HEK293 (cell line): ENCODE results near the gene FMN1.

ENCODE experiments used
- CTCF ChIA-PET: fragments of 350-600 bp; formaldehyde crosslinking; extraction: SDS; loops from one replicate; lab custom pipeline; 2021; ENCODE audit warnings: antibody characterized with exemption; lab: Yijun Ruan, JAX
- POLR2A ChIA-PET: fragments of 300-600 bp; formaldehyde crosslinking; extraction: SDS; loops from one replicate; lab custom pipeline; 2020; ENCODE audit warnings: antibody characterized with exemption, inconsistent platforms; lab: Yijun Ruan, JAX
- H3K27ac ChIP-seq: fragments of 200-500 bp; sonication (Bioruptor generic); 2 replicates; pipeline ENCODE4 v1.5.1; 2014; ENCODE audit warnings: low read depth, low read length, control low read depth, inconsistent platforms; ENCODE audit errors: extremely low read depth
- H3K36me3 ChIP-seq, 2 experiments: fragments of 200-500 bp in 1 of 2; sonication (Bioruptor generic) in 1 of 2; 1 replicate in 1 of 2; 2 replicates in 1 of 2; pipeline ENCODE4 v1.5.1; 2014 to 2017; ENCODE audit warnings: inconsistent platforms in 2 of 2, low read length in 2 of 2; ENCODE audit not compliant: control insufficient read depth in 2 of 2, insufficient read depth in 1 of 2
- H3K4me1 ChIP-seq: fragments of 200-500 bp; sonication (Bioruptor generic); 2 replicates; pipeline ENCODE4 v1.5.1; 2014; ENCODE audit warnings: mild to moderate bottlenecking, low read length, inconsistent platforms; ENCODE audit not compliant: control insufficient read depth, insufficient read depth
- H3K4me3 ChIP-seq: 2 replicates; pipeline ENCODE4 v1.5.1; 2011; ENCODE audit warnings: low read depth, mild to moderate bottlenecking, control low read depth, low read length, moderate library complexity
- H3K9me3 ChIP-seq: fragments of 200-500 bp; sonication (Bioruptor generic); 2 replicates; pipeline ENCODE4 v1.5.1; 2014; ENCODE audit warnings: low read depth, low read length, inconsistent platforms; ENCODE audit not compliant: control insufficient read depth, insufficient read depth
- FEZF1 ChIP-seq: fragments of 450-650 bp; formaldehyde crosslinking; IDR thresholded peaks from 2 replicates; pipeline ENCODE4 v1.5.1; 2016; ENCODE audit warnings: missing biosample characterization, missing genetic modification characterization
- GLIS1 ChIP-seq: fragments of 450-650 bp; formaldehyde crosslinking; IDR thresholded peaks from 2 replicates; pipeline ENCODE4 v1.5.1; 2016; ENCODE audit warnings: missing biosample characterization, missing genetic modification characterization
- HIC1 ChIP-seq: fragments of 450-650 bp; formaldehyde crosslinking; IDR thresholded peaks from 2 replicates; pipeline ENCODE4 v1.5.1; 2016; ENCODE audit warnings: missing biosample characterization, missing genetic modification characterization
- IKZF3 ChIP-seq: fragments of 450-650 bp; IDR thresholded peaks from 2 replicates; pipeline ENCODE4 v1.5.0; 2018; ENCODE audit warnings: missing biosample characterization, mild to moderate bottlenecking, missing genetic modification characterization, moderate library complexity
- MEIS1 ChIP-seq: sonication (generic); formaldehyde crosslinking; IDR thresholded peaks from 2 replicates; pipeline ENCODE4 v1.8.1; 2022; ENCODE audit warnings: missing genetic modification reagents, mild to moderate bottlenecking, borderline replicate concordance
- OVOL3 ChIP-seq: fragments of 450-650 bp; formaldehyde crosslinking; IDR thresholded peaks from 2 replicates; pipeline ENCODE4 v1.5.1; 2016; ENCODE audit warnings: missing biosample characterization, missing genetic modification characterization
- ZFP37 ChIP-seq: fragments of 450-650 bp; formaldehyde crosslinking; IDR thresholded peaks from 2 replicates; pipeline ENCODE4 v1.5.1; 2016; ENCODE audit warnings: missing biosample characterization, missing genetic modification characterization
- ZFP41 ChIP-seq: fragments of 450-650 bp; formaldehyde crosslinking; IDR thresholded peaks from 2 replicates; pipeline ENCODE4 v1.5.1; 2016; ENCODE audit warnings: missing biosample characterization, missing genetic modification characterization, borderline replicate concordance
- ZNF341 ChIP-seq: fragments of 450-650 bp; formaldehyde crosslinking; IDR thresholded peaks from 2 replicates; pipeline ENCODE4; 2016; ENCODE audit warnings: low read depth, missing biosample characterization, missing genetic modification characterization
- ZNF37A ChIP-seq: fragments of 450-650 bp; IDR thresholded peaks from 2 replicates; pipeline ENCODE4 v1.5.1; 2018; ENCODE audit warnings: missing biosample characterization, missing genetic modification characterization
- ZNF510 ChIP-seq: fragments of 450-650 bp; formaldehyde crosslinking; IDR thresholded peaks from 2 replicates; pipeline ENCODE4 v1.5.1; 2018; ENCODE audit warnings: mild to moderate bottlenecking, missing genetic modification characterization, missing biosample characterization; ENCODE audit not compliant: insufficient replicate concordance
- ZNF580 ChIP-seq: fragments of 450-650 bp; formaldehyde crosslinking; IDR thresholded peaks from 2 replicates; pipeline ENCODE4 v1.5.1; 2016; ENCODE audit warnings: missing biosample characterization, missing genetic modification characterization
- ZNF621 ChIP-seq: fragments of 450-650 bp; formaldehyde crosslinking; IDR thresholded peaks from 2 replicates; pipeline ENCODE4 v1.5.1; 2017; ENCODE audit warnings: missing biosample characterization, missing genetic modification characterization
- ZNF624 ChIP-seq: fragments of 450-650 bp; formaldehyde crosslinking; IDR thresholded peaks from 2 replicates; pipeline ENCODE4 v1.5.1; 2017; ENCODE audit warnings: missing biosample characterization, missing genetic modification characterization
- ZNF629 ChIP-seq: fragments of 450-650 bp; formaldehyde crosslinking; IDR thresholded peaks from 2 replicates; pipeline ENCODE4 v1.5.1; 2017; ENCODE audit warnings: missing biosample characterization, missing genetic modification characterization
- ZSCAN23 ChIP-seq: fragments of 450-650 bp; formaldehyde crosslinking; IDR thresholded peaks from 2 replicates; pipeline ENCODE4 v1.5.1; 2016; ENCODE audit warnings: missing biosample characterization, missing genetic modification characterization
- TF ChIP-seq, protein P1 (sequence below): fragments of 450-650 bp; formaldehyde crosslinking; IDR thresholded peaks from 2 replicates; pipeline ENCODE4 v1.5.1; 2016; ENCODE audit warnings: missing biosample characterization, missing genetic modification characterization

Gene FMN1

DNA sequence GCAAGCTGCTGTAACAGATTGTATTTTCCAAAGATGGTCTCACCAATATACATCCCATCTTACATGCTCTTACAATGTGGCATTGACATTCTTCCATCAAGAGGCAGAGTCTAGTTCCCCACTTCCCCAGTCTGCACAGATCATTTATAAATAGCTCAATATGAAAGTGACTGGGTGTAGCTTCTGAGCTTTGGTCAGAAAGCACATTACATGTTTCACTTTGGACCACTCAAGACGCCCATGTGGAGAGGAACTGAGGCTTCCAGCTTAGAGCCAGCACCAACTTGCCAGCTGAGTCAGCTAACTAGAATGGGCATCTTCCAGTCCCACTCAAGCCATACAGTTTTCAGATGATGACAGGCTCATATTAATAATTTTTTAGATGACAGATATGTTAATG is 431.2 kb downstream of the FMN1 start:
- CTCF ChIA-PET, result no interaction called here
- TF ChIP-seq FEZF1 (tag by site-specific recombination), result no peak
- POLR2A ChIA-PET, result no interaction called here

GRCh38 chr15:32757426-32757825 is 437.1 kb downstream of the FMN1 start:
- Histone ChIP-seq H3K27ac (no peak overlapping the region), H3K9me3 (no peaks in the 10 kb centered on the region), H3K36me3 (no peaks in the 10 kb centered on the region), H3K4me1 (no peaks in the 10 kb centered on the region), H3K4me3 (no peak overlapping the region)
- ChIA-PET POLR2A (no interaction called here), CTCF (no interaction called here)
- no peak for TF ChIP-seq ZNF624 (tag by site-specific recombination)
- no peak for TF ChIP-seq ZNF621 (tag by site-specific recombination)
- TF ChIP-seq MEIS1 (CRISPR knock-in tag), result no peak
- TF ChIP-seq HIC1, result no peak
- no peak for TF ChIP-seq ZNF341 (tag by site-specific recombination)
- no peak for TF ChIP-seq OVOL3 (tag by site-specific recombination)

More for the DNA sequence above, 431.2 kb downstream of the FMN1 start:
- no peaks in the 10 kb centered on the region for H3K9me3 ChIP-seq
- no peak overlapping the region for H3K4me3 ChIP-seq
- no peaks in the 10 kb centered on the region for H3K4me1 ChIP-seq
- no peaks in the 10 kb centered on the region for H3K36me3 ChIP-seq
- H3K27ac ChIP-seq, result no peak overlapping the region

DNA sequence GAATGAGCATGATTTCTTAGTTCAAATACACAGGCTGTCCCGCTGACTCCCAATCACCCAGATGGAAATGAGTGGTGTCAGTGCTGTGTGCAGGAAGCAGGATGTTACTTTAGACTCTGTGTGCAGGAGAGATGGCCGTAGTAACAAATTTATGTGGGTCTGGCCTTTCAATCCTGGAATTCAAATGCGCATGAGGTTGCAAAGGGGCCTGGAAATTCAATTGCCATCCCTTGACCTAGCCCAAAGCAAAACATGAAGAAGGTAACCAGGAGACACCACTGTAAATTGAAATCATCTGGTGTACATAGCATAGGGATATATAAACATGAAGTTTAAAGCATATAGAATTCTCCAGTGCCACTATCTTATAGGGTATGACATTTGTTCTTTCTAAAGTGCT is 443.5 kb downstream of the FMN1 start:
- Histone ChIP-seq H3K27ac (no peak overlapping the region), H3K9me3 (no peaks in the 10 kb centered on the region), H3K4me1 (no peaks in the 10 kb centered on the region), H3K4me3 (no peak overlapping the region), H3K36me3 (no peaks in the 10 kb centered on the region)
- CTCF ChIA-PET, result no interaction called here
- no peak for TF ChIP-seq ZNF580 (tag by site-specific recombination)
- TF ChIP-seq, protein P1, sequence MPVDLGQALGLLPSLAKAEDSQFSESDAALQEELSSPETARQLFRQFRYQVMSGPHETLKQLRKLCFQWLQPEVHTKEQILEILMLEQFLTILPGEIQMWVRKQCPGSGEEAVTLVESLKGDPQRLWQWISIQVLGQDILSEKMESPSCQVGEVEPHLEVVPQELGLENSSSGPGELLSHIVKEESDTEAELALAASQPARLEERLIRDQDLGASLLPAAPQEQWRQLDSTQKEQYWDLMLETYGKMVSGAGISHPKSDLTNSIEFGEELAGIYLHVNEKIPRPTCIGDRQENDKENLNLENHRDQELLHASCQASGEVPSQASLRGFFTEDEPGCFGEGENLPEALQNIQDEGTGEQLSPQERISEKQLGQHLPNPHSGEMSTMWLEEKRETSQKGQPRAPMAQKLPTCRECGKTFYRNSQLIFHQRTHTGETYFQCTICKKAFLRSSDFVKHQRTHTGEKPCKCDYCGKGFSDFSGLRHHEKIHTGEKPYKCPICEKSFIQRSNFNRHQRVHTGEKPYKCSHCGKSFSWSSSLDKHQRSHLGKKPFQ, result no peak
- TF ChIP-seq ZNF629 (tag by site-specific recombination), result no peak
- TF ChIP-seq ZFP41 (tag by site-specific recombination), result no peak
- TF ChIP-seq ZFP37, result no peak
- no peak for TF ChIP-seq OVOL3 (tag by site-specific recombination)
- no peak for TF ChIP-seq ZNF341 (tag by site-specific recombination)
- no peak for TF ChIP-seq IKZF3 (tag by site-specific recombination)
- no peak for TF ChIP-seq ZNF37A (tag by site-specific recombination)
- no peak for TF ChIP-seq ZSCAN23 (tag by site-specific recombination)
- no peak for TF ChIP-seq GLIS1 (tag by site-specific recombination)
- no peak for TF ChIP-seq ZNF510
- POLR2A ChIA-PET, result no interaction called here
